KBM-7 (cell line): Measurements from ENCODE around the gene RECK.
"Not testable (repeated sequence)": the region's sequence is repeated elsewhere in the genome, so short reads cannot be mapped to it uniquely, and the experiment has no call there.

Experiments used
- DNase-seq: peaks from one replicate; pipeline ENCODE4 v3.0.0-alpha.2; 2015
- in situ Hi-C: fragments of 300-500 bp; cut with MboI; formaldehyde crosslinking; loops from 2 replicates; pipeline ENCODE4 v1.14.3; 2020; ENCODE audit warnings: low sequenced_read_pairs, low pct_unique_long_range_greater_than_20kb, mixed read lengths

The RECK gene

DNA sequence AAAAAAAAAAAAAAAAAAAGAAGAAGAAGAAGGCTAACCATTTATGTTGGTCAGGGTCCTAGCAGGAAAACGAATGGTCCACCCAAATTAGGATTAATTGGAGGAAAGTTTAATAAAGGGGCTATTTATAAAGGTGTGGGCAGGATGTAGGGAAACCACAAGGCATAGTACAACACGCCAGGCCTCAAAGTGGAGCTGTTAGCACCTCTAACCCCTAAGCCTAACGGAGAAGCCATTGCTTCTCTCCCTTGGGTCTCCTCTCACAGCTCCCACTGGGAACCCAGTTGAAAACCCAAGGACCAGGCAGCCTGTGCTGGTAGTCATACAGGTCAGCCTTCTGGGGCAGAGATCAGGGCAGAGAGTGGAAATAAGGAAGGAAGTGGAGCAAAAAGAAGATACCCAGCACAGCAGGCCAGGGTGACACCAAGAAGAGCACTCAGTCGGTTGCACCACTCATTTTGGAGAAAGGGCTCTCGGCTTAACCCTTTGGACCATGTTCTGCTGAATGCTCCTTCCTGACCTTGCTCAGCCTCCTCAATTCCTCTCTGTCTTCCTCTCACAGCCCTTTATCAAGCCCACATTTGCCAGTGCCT is 91.0 kb downstream of the RECK start:
- peak; percentile 46 for DNase-seq
- in situ Hi-C loops, result no loop called here

DNA sequence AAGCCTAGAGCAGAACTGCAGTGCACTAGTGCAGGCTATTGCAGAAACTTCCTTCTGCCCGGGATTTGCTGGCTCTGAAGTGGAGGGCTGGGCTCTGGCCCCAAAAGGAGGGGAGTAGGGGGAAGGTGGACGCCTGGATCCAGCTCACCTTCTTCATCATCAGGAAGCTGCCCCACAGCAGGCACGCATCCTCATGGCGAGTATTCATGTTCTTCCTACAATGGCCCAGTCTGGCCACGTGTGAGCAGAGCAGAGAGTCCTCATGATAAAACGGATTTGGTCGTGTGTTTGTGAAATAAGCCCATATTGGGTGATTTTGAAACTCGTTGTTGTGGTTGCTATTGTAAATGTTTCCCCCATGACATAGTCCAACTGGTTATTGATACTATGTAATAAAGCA is 91.6 kb downstream of the RECK start:
- in situ Hi-C loops, result no loop called here
- no peak for DNase-seq

DNA sequence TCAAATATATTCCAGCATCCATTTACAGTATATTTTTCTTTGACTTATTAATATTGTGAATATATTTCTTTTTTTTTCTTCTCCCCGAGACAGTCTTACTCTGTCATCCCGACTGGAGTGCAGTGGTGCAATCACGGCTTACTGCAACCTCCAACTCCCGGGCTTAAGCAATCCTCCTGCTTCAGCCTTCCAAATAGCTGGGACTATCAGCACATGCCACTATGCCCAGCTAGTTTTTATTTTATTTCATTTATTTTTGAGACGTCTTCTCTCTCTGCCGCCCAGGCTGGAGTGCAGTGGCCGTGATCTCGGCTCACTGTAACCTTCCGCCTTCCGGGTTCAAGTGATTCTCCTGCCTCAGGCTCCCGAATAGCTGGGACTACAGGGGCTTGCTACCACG is 92.4 kb downstream of the RECK start:
- in situ Hi-C loops, result no loop called here
- no peak for DNase-seq

DNA sequence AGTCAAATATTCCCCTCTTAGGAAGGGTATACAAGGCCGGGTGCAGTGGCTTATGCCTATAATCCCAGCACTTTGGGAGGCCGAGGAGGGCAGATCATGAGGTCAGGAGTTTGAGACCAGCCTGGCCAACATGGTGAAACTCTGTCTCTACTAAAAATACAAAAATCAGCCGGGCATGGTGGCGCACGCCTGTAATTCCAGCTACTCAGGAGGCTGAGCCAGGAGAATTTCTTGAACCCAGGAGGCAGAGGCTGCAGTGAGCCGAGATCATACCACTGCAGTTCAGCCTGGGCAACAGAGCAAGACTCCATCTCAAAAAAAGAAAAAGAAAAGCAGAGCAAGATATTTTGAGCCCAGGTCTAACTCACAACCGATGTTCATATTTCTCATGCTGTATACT is 95.0 kb downstream of the RECK start:
- in situ Hi-C loops, DNase-seq: not testable (repeated sequence)

DNA sequence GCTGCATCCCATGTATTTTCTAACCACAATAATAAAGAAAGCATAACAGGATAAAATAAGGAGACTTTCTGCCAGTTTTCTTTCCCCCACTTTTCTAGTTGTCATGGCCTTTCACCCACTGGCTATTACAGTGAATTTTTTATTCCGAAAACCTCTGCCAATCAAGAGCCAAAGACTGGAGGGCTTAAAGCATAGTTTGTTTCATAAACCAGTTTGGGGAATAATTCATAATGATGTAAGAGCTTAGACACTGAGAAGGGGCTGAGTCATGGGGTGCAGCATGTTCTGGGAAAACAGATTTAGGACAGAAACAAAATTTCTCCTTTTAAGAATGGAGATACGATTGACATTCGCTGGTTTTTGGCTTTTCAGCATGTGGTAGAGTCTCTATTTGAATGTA is 95.4 kb downstream of the RECK start:
- in situ Hi-C loops, result no loop called here
- DNase-seq, result no peak

DNA sequence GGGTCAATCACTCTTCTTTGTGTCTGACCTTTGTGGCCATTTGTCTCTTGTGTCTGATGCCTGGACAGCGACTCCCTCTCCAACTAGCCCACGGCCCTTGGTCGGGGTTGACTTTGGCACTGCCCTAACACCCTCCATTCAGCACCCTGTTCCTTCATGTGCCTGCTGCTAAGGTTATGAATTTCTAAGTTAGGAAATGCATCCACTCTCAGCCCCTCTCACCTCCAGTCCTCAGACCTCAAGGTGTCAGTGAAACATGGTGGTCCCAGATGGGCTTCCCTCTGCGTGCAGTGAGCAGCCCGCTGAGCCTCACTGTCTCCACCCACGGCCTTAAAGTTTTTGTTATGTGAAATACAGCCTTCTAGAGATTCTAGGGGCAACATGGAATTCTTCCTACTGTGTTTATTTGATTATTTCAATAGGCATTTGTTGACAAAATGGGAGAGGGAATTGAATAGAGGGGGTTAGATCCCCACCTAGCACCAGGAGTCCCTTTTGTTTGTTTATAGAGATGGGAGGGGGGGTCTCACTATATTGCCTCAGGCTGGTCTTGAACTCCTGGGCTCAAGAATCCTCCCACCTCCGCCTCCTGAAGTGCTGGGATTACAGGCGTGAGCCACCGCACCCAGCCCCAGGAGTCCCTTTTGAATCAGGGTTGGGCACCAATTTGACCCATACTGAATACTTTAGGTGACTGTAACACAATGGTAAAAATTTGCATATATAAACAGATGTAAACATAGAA is 98.2 kb downstream of the RECK start:
- in situ Hi-C loops, result no loop called here
- no peak for DNase-seq

DNA sequence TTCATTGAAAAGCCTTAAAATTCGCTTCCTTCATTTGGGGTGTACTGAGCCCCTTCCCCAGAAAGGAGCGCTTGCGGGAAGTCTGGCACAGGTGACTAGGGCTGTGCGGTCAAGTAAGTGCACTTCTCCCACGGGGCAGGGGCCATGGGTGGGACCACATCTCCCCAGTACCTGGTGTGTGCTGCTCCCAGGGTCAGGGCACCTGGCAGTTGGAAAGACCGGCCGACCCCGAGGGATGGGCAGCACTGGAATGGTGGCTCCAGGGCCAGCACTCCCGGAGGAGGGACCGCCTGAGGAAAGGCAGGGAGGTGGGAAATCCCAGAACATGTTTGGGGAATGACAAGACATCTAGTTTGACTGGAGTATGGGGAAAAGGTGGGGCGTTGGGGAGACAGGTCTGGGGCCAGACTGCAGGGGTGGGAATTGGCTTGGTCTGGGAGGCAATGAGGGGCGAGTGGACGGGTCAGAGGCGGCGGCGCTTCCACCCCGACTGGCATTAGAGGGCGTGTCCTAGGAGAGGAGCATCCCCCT is 99.1 kb downstream of the RECK start:
- in situ Hi-C loops, result no loop called here

DNA sequence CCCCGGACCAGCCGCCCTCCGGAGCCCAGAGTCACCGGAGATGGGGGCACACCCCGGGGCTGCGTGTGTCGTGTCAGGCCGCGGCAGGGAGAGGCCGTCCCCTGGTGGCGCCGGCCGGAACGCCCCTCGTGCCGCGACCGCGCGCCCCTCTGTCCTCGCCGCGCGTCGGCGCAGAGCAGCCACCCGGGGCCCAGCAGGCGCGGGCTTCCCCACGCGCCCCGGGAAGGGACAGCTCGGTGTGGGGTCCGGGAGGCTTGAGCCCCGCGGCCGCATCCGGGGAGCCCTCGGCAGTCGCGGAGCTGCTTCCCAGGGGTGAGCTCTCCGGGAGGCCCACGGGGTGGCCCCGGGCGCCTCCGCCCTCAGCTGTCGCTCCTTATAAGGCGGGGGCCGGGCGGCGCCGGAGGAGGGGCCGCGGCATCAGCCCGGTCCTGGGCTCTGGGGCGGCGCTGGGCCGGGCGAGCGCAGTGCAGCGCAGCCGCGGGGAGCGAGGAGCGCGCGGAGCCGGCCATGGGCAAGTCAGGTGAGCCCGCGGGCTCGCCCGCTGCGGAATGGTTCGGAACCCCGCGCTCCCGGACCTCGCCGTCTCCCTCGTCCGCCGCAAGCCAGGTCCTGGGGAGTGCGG is 99.7 kb downstream of the RECK start, which contains the start of gene GLIPR2:
Gene GLIPR2, plus strand, starts transcription at position 462 of the 622 bp plus-strand sequence. Its CDS starts 46 bp downstream, at position 508.
- DNase-seq, result peak; percentile 57
- in situ Hi-C loops, result no loop called here

More for the DNA sequence above, 99.1 kb downstream of the RECK start:
- no peak for DNase-seq

DNA sequence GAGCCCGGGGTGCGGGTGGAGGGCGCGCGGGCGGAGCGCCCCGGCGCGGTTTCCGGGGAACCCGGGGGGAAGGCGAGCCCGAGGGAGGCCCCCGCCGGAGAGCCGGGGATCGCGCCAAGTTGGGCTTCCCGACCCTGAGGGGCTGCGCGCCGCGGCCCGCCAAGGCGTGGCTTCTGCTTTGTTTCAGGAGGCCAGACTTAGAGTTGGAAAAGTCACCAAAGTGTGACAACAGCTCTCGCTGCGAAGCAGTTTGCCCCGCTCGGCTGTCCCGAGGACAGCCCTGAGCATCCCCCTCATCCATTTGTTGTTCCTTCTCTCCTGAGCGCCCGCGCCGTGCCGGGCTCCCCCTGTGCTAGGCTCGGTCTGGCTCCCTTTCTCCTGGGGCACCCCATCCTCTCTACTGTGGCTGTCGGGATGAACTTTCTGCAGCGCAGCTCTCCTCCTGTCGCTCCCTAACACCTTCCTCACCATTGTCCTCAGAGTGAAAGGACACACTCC is 100.2 kb downstream of the RECK start:
- peak; percentile 19 for DNase-seq

DNA sequence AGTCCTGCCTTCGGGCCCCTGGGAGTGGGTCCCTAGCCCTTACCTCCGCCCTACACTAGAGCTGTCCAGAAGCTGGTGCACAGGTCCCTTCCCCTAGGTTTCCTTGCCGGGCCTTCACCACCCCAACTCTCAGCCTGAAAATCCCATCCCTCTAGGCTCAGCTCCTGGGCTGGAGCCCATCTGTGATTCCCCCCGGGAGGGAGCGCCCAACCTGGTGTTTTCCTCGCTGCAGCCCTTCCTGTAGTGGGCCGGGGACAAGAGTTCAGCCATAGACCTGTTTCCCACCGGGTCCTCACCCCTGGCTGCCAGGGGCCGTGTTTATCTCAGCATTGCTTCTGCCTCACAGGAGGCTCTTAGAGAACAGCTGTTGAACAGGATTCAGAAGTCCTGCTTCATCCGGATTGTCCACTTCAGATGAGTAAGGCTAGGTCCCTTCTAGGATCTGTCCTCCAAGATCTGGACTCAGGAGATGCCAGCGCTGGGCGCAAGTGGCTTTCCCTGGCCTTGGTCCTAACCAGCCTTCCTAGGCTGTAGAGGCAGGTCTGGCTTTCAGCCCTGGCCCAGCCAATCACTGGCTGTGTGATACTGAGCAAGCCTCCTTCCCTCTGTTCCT is 100.8 kb downstream of the RECK start:
- in situ Hi-C loops, result no loop called here
- no peak for DNase-seq

More for the DNA sequence above, 100.2 kb downstream of the RECK start:
- in situ Hi-C loops, result no loop called here

DNA sequence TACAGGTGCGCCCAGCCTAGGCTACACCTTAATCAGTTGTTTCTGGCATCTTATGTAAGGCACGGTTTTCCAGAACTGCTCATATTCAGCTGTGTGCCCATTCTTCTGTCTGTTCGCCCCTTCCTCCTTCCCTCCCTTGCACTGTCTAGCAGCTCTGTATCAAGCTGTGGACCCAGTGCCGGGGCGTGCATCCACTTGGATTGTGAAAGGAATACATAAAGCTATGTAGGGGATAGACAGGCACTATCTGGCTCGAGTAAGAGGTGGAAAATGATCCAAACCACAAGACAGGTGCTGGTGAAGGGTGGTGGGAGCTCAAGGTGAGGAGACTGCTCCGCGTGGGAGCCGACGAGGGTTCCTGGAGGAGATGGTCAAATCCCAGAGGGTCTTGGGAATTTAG is 101.8 kb downstream of the RECK start:
- in situ Hi-C loops, result no loop called here
- DNase-seq, result no peak

DNA sequence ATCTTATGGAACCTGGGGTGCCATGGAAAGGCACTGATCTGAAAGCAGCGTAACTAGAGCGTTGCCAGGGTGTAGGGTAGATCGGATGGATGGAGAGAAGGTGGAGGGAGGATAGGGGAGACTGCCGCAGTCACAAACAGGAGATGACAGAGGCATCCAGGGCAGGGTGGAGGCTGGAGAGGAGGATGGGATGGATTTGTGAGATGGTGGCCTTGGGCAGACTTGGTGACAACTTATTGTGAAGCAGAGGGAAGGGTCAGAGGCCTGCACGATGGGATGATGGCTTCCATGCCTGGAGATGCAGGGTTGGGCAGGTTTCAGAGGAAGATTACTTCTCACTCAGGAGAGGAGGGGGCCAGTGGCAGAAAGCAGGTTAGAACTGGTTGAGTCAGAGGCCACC is 102.2 kb downstream of the RECK start:
- in situ Hi-C loops, result no loop called here

DNA sequence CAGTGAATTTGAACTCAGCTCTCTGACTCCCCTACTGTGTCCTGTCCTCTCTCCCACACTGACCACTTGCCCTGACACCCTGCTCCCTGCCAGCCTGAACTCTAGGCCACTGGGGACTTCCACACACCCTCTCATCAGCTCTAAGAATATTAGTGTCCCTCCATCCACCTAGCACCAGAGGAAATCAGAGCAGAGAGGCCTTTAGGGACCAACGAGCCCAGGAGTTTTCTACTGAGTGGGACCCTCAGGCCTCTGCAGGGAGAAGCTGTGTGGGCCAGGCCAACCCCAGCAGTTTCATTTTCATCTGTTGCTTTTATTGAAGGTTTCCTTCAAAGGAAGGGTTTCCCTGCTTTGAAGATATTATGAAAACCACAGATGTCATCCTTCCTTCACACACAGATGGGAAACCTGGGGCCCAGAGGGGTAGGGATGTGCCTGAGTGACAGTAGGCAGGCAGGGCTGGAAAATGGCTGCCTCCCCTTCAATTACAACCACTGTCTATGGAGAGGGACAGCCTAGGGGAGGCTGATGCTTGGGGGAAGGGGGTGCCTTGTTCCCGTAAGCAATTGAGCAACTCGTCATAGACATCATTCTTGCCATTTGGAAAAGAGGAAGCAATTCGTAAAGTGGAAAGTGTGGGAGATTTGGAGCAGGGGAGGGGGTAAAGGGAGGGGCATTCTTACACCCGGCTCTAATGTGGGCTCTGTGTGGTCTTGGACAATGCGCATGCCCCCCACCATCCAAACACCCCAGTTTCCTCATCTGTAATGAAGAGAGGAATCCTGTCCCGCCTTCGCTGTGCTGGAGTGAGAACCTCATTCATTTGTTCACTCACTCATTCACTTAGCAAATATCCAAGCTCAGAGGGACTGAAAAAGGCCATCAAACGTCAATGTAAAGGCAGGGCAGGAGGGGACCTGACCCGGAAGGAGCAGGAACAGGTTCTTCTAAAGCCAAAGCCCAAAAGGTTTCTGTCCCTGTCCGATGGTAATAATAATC is 103.7 kb downstream of the RECK start:
- DNase-seq, result peak; percentile 69
- in situ Hi-C loops, result no loop called here

More for the DNA sequence above, 102.2 kb downstream of the RECK start:
- no peak for DNase-seq

DNA sequence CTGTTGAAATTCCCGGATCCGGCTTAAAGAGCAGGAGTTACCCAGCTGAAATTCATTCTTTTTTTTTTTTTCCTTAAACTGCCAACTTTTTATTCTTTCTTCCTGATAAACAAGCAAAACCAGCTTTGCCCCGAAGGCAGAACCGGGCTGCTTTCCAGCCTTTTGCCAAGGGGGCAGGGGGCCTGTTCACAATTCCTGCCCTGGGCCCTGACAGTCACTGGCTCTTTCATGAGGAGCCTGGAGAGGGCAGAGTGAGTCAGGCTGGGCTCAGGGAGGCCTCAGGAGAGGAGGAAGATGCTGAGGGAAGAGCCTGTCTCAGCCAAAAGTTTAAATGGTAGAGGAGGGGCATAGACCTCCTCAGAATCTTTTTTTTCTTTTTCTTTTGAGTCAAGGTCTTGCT is 104.6 kb downstream of the RECK start:
- DNase-seq, result no peak

DNA sequence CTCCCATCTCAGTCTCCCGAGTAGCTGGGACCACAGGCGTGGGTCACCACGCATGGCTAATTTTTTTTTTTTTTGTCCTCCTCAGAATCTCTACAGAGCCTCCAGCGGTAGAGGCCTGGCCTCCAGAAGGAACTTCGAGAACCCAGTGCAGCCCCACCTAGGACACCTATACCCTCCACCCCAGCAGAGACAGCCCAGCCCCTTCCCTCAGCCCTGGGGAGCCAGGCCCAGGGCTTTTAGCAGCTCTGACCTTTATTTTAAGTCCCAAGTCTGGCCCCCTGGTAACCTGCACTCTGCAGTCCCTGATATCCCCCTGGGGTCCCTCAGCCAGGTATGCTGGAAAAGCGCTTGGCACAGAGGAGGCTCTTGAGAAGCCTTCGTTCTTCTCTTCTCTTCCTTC is 105.0 kb downstream of the RECK start:
- in situ Hi-C loops, result no loop called here
- DNase-seq, result no peak

More for the DNA sequence above, 104.6 kb downstream of the RECK start:
- in situ Hi-C loops, result no loop called here

DNA sequence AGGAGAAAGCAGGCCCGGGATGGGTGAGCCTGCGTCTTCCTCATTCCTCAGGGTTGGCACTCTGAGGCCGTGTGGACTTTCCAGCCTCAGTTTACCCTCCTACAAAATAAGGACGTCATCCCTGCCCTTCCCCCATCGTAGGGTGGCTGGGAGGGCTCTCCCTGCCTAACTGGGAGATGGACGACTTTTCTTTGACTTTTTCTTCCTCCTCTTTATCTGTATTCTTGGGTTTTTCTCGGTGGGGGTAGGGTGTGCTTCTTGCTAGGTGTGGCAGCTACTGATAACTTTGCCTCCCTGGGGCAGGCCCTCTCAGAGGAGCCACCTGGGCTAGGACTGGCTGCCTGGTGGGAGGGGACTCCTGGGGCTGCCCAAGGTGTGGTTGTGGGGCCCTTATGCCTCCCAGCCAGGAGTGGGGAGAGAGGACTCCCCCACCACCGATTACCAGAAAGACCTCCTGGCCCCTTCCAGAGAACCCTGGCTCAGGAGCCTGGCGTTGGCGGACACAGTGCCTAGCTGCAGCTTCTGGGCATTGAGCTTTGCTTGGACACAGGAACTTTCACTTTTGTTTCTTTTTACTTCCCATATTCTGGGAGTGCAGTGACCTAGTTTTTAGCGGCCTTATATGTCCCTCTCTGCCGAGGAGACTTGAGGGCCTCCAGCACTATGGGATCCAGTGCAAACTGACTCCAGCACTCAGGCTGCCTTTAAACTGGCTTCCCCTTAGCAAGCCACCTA is 106.0 kb downstream of the RECK start:
- in situ Hi-C loops, result no loop called here
- peak; percentile 50 for DNase-seq

DNA sequence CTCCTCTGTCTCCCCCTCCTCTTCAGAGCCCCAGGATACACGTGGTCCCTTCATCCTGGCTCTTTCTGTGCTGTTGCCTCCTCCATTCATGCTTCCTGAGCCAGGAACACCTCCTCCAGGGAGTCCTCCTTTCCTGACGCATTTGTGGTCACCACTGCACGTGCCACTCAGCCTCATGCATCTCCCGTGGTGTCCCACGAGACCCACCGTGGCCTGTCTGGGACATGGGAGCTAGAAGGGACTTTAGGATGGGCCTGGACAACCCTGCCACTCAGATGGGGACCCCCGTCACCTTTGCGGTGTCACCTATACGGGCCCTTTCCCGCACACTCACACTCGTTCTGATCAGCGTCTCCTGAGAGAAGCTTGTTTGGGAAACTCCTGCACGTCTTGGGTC is 106.5 kb downstream of the RECK start:
- in situ Hi-C loops, result no loop called here
- DNase-seq, result no peak
